Endothelial cell of umbilical vein (primary cell): ENCODE data around the gene ASB6. TPM values are rescaled to one million over a fixed set of nuclear protein-coding genes. Genes with fewer than 3 reads are reported as not detected.

Experiments used
- BruUV-seq: library from RNA; stranded (reverse); fragments of 400-500 nt; replicated peaks from 2 replicates; lab custom pipeline; 2021; lab: Mats Ljungman, UMichigan
- CTCF ChIA-PET: fragments of 300-600, 350-600 bp; sonication (Branson Sonifier 250); formaldehyde crosslinking; loops from one replicate; lab custom pipeline; 2021; ENCODE audit warnings: antibody characterized with exemption, inconsistent platforms; lab: Charles Lee
- POLR2A ChIA-PET: fragments of 300-600, 350-600 bp; sonication (Branson Sonifier 250); formaldehyde crosslinking; loops from one replicate; lab custom pipeline; 2021; ENCODE audit warnings: antibody characterized with exemption, inconsistent platforms; lab: Charles Lee
- DNase-seq: peaks from one replicate; pipeline ENCODE4 v3.0.0-alpha.2; 2011; ENCODE audit warnings: low read depth, low spot score
- FAIRE-seq: peaks from 2 replicates; lab custom pipeline; 2011; peaks lifted over from hg19 to GRCh38; lab: Jason Lieb, UNC
- H2AFZ ChIP-seq: 2 replicates; pipeline ENCODE4 v1.6.0; 2012; ENCODE audit warnings: low read depth, low read length, control low read depth, inconsistent platforms
- H3K27ac ChIP-seq: 2 replicates; pipeline ENCODE4 v1.5.1; 2011; ENCODE audit warnings: low read depth, mild to moderate bottlenecking, control low read depth, low read length, moderate library complexity; ENCODE audit not compliant: insufficient read depth
- H3K27me3 ChIP-seq, 2 experiments: 2 replicates each; pipeline versions ENCODE4 v1.6.0 to v1.6.1; 2011; ENCODE audit warnings: low read length in 2 of 2, mixed read lengths in 1 of 2; ENCODE audit not compliant: control insufficient read depth in 2 of 2, insufficient read depth in 2 of 2
- H3K36me3 ChIP-seq, 2 experiments: 2 replicates in 1 of 2; 3 replicates in 1 of 2; pipeline ENCODE4 v1.5.1; 2011; ENCODE audit warnings: low read length in 2 of 2, mild to moderate bottlenecking in 1 of 2, moderate library complexity in 1 of 2; ENCODE audit not compliant: control insufficient read depth in 2 of 2, insufficient read depth in 2 of 2; ENCODE audit errors: extremely low read depth in 1 of 2
- H3K4me1 ChIP-seq: 3 replicates; pipeline ENCODE4 v1.5.1; 2011; ENCODE audit warnings: mild to moderate bottlenecking, low read length; ENCODE audit not compliant: control insufficient read depth, insufficient read depth; ENCODE audit errors: extremely low read depth
- H3K4me2 ChIP-seq: 2 replicates; pipeline ENCODE4 v1.6.1; 2011; ENCODE audit warnings: low read length, control low read depth, mixed read lengths; ENCODE audit not compliant: insufficient read depth
- H3K4me3 ChIP-seq, 3 experiments: fragments of 200-600 bp in 1 of 3; sonication (generic), shearing (Covaris generic) in 1 of 3; replicated peaks in 1 of 3; 2 replicates each; pipeline ENCODE4 v1.5.1; 2011 to 2016; ENCODE audit warnings: control low read depth in 3 of 3, low read length in 3 of 3, mild to moderate bottlenecking in 2 of 3, inconsistent platforms in 1 of 3, low read depth in 1 of 3, moderate library complexity in 1 of 3; ENCODE audit not compliant: insufficient read depth in 1 of 3
- H3K79me2 ChIP-seq: 2 replicates; pipeline ENCODE4 v1.6.0; 2012; ENCODE audit warnings: low read length, inconsistent platforms; ENCODE audit not compliant: control insufficient read depth, insufficient read depth
- H3K9ac ChIP-seq: replicated peaks from 2 replicates; pipeline ENCODE3; 2011; ENCODE audit warnings: low read length, control low read depth; ENCODE audit not compliant: insufficient read depth; ENCODE audit errors: extremely low read depth
- H3K9me1 ChIP-seq: replicated peaks from 3 replicates; pipeline ENCODE4 v1.6.0; 2011; ENCODE audit warnings: mild to moderate bottlenecking, low read length; ENCODE audit not compliant: control insufficient read depth, insufficient read depth; ENCODE audit errors: extremely low read depth
- H3K9me3 ChIP-seq: replicated peaks from 2 replicates; pipeline ENCODE4 v1.5.1; 2012; ENCODE audit warnings: low read length, inconsistent platforms; ENCODE audit not compliant: control insufficient read depth, insufficient read depth
- H4K20me1 ChIP-seq: replicated peaks from 2 replicates; pipeline ENCODE3; 2011; ENCODE audit warnings: mild to moderate bottlenecking, low read length; ENCODE audit not compliant: control insufficient read depth, insufficient read depth; ENCODE audit errors: extremely low read depth
- EZH2 ChIP-seq: IDR thresholded peaks from 2 replicates; pipeline ENCODE4 v1.6.1; 2012; ENCODE audit warnings: borderline replicate concordance, low read depth, mild to moderate bottlenecking, moderate library complexity, low read length, inconsistent platforms; ENCODE audit not compliant: severe bottlenecking
- FOS ChIP-seq: IDR thresholded peaks from 2 replicates; pipeline ENCODE4 v1.6.1; 2011; ENCODE audit warnings: mild to moderate bottlenecking, low read length, moderate library complexity, borderline replicate concordance; ENCODE audit not compliant: insufficient read depth
- GATA2 ChIP-seq: IDR thresholded peaks from 2 replicates; pipeline ENCODE4 v1.7.0; 2011; ENCODE audit warnings: low read depth, mild to moderate bottlenecking, moderate library complexity, mixed read lengths, low read length; ENCODE audit not compliant: insufficient read length, insufficient read depth
- JUN ChIP-seq: IDR thresholded peaks from 2 replicates; pipeline ENCODE4 v1.6.1; 2011; ENCODE audit warnings: borderline replicate concordance, low read depth; ENCODE audit not compliant: insufficient read length, insufficient read depth
- MAX ChIP-seq: IDR thresholded peaks from 2 replicates; pipeline ENCODE4 v1.6.1; 2011; ENCODE audit not compliant: insufficient read depth, insufficient read length
- MYC ChIP-seq: IDR thresholded peaks from one replicate; pipeline ENCODE4 v1.6.1; 2011; ENCODE audit warnings: mild to moderate bottlenecking, low read depth, low read length
- POLR2A ChIP-seq: IDR thresholded peaks from 2 replicates; pipeline ENCODE4 v1.6.1; 2012; ENCODE audit warnings: low read depth, mild to moderate bottlenecking, control low read depth, low read length
- POLR2AphosphoS5 ChIP-seq: IDR thresholded peaks from 2 replicates; pipeline ENCODE4 v1.6.1; 2012; ENCODE audit warnings: low read depth, mild to moderate bottlenecking, control low read depth, low read length, moderate library complexity; ENCODE audit not compliant: insufficient read depth
- dilution Hi-C: fragments of 300-500 bp; cut with MboI; formaldehyde crosslinking; loops from one replicate; pipeline ENCODE4 v1.15.0; 2019; ENCODE audit warnings: low sequenced_read_pairs; ENCODE audit not compliant: extremely low pct_ligation_motif_present
- intact Hi-C: fragments of 100-400 bp; cut with micrococcal nuclease; formaldehyde crosslinking; loops from one replicate; pipeline ENCODE4 v1.10.0; 2022
- polyA plus RNA-seq, 4 experiments: library from polyadenylated mRNA; depleted of rRNA in 3 of 4; stranded (reverse) in 3 of 4; unstranded in 1 of 4; fragments of >200 nt; gene quantifications; 2 replicates each; pipeline versions ENCODE4 v1.2.1 to v1.2.3, GENCODE V29; 2011 to 2012; ENCODE audit warnings: missing spikeins in 1 of 4
- total RNA-seq: library from RNA; stranded (reverse); gene quantifications from 2 replicates; pipeline ENCODE4 v1.2.3, GENCODE V29; 2021
- TF ChIP-seq, protein P1 (sequence below), 2 donors: IDR thresholded peaks; 1 replicate in 1 of 2; 2 replicates in 1 of 2; pipeline ENCODE4 v1.5.1; 2011; ENCODE audit warnings: low read length in 2 of 2, mild to moderate bottlenecking in 2 of 2, moderate library complexity in 2 of 2, control low read depth in 1 of 2, inconsistent platforms in 1 of 2, low read depth in 1 of 2; ENCODE audit not compliant: insufficient read depth in 1 of 2; ENCODE audit errors: extremely low read depth in 1 of 2

The ASB6 gene
- total and polyA plus RNA-seq, 2 donors (not counting 3 experiments of a cell fraction or from before 2014, with no cell fraction given): 20.3 to 23.8 TPM

DNA sequence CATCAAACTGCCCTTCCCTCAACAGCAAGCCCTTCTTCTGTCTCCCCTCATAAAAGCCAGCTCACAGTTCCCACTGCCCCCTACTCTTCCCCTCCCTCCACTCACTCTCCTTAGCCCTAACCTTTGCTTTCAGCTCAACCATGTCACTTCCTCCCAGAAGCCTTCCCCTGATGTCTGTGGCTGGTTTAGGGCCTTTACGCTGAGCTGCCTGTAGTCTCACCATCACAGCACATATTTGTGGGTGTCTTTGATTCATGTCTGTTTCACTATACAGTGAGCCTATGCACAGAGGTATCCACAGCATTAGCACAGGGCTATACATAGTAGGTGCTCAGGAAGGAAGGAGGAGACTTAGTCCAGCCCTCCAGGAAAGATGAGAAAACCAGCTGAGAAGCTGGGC is 55.7 kb downstream of the ASB6 start:
- intact Hi-C loops: no loop called here
- ChIA-PET POLR2A (no interaction called here), CTCF (interaction anchor here (1.4 to 1.6 kb wide), 2 partner anchors 32 to 447 kb away, joined by 3 to 4 read pairs; no protein-coding TSS in a partner anchor)
- H3K79me2 ChIP-seq: no peaks in the 10 kb centered on the region
- no peak overlapping the region for H3K9ac ChIP-seq
- FAIRE-seq (no peak), DNase-seq (no peak)
- H4K20me1 ChIP-seq: no peaks in the 10 kb centered on the region
- no peaks in the 10 kb centered on the region for H3K4me1 ChIP-seq
- BruUV-seq: no TSS peak
- H3K4me3 ChIP-seq: no peak overlapping the region
- H3K9me3 ChIP-seq: no peaks in the 10 kb centered on the region
- dilution Hi-C loops: no loop called here
- no peak overlapping the region for H3K27ac ChIP-seq
- no peak overlapping the region for H3K4me2 ChIP-seq
- H3K9me1 ChIP-seq: no peaks in the 10 kb centered on the region
- H3K27me3 ChIP-seq: peaks cover 0 to 3% of the 10 kb centered on the region in 2 experiments
- no peaks in the 10 kb centered on the region for H3K36me3 ChIP-seq
- H2AFZ ChIP-seq: no peak overlapping the region
- TF ChIP-seq MAX: no peak
- TF ChIP-seq JUN: no peak
- TF ChIP-seq EZH2: no peak
- TF ChIP-seq, protein P1, sequence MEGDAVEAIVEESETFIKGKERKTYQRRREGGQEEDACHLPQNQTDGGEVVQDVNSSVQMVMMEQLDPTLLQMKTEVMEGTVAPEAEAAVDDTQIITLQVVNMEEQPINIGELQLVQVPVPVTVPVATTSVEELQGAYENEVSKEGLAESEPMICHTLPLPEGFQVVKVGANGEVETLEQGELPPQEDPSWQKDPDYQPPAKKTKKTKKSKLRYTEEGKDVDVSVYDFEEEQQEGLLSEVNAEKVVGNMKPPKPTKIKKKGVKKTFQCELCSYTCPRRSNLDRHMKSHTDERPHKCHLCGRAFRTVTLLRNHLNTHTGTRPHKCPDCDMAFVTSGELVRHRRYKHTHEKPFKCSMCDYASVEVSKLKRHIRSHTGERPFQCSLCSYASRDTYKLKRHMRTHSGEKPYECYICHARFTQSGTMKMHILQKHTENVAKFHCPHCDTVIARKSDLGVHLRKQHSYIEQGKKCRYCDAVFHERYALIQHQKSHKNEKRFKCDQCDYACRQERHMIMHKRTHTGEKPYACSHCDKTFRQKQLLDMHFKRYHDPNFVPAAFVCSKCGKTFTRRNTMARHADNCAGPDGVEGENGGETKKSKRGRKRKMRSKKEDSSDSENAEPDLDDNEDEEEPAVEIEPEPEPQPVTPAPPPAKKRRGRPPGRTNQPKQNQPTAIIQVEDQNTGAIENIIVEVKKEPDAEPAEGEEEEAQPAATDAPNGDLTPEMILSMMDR (IDR thresholded peaks at IDR 0.05; ENCODE audit: extremely low read depth in 1 of 2, insufficient read depth in 1 of 2, low read depth in 1 of 2, low read length in 2 of 2): no peak
- no peak for TF ChIP-seq GATA2
- TF ChIP-seq POLR2AphosphoS5: no peak
- TF ChIP-seq MYC: no peak
- no peak for TF ChIP-seq POLR2A
- TF ChIP-seq FOS: no peak
